COLO668 (cell line): ENCODE results near the gene SLC1A7.

ENCODE experiments used
- DNase-seq: peaks from one replicate; lab custom pipeline; 2025; ENCODE audit not compliant: unreplicated experiment; lab: John Stamatoyannopoulos, UW

SLC1A7 gene

DNA sequence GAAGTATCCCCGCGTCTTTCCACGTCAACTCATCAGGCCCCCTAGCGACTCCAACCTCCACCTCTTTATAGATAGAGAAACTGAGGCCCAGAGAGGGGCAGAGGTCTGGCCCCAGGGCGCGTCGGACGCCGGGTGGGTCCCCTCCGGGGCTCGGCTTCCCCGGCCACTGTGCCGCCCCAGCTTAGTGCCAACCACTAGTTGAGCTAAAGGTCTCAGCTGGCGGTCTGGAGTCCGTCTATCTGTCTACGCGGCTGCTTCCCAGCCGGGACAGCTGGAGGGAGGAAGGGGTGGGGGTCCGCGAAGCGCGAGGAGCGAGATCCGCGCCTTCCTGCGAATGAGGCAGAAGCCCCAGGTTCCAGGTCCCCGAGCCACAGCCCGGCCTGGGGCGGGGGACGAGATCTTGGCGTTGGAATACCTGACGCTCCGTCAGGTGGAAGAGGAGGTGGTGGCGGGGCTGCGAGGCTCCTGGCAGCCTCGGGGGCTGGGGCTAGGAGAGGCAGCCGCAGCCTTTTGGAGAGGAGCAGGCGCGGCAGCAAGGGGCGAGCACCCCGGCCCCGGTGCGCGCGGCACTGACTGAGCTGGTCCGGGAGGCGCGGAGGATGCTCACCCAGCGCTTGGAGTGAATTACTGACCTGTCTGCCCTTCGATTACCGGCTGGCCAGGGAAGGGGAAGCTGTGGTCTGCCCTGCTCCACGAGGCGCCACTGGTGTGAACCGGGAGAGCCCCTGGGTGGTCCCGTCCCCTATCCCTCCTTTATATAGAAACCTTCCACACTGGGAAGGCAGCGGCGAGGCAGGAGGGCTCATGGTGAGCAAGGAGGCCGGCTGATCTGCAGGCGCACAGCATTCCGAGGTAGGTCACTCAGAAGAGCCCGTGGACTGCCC is 79.5 kb downstream of the SLC1A7 start:
- DNase-seq, result no peak

DNA sequence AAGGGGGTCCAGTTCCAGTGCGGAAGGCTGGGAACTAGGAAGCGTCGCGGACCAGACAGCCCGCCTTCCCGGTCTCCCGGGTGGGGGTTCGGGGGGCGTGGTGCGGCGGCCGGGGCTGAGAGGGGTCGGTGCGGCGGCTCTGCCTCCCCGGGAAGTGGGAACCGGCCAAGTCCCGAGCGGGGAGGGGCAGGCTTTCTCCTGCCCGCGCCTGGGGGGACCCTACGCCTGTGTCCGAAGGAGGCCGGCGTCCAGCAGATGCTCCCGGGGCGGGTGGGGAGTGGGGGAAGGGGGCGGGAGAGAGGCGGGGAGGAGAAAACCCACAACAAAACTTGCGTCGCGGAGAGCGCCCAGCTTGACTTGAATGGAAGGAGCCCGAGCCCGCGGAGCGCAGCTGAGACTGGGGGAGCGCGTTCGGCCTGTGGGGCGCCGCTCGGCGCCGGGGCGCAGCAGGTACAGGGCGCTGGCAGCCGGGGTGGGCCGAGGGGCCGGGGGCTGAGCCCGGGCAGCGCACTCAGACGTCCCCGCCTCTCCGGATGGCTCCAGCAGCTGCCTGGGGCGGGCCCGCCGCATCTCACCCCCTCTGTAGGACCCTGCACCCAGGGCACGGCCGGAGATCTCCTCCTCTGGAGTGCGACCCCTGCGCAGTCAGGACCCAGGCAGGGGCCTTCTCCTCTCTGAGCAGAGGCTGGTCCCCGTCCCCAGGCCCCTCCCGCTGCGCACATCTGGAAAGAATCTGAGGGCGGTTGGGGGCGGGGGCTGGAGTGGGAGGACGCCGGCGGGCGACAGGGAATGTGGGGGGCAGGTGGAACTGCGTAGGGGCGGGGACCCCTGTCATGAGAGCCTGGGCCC is 80.4 kb downstream of the SLC1A7 start, which contains the start of gene PODN:
Gene PODN, plus strand, starts transcription at position 355 of the 849 bp plus-strand sequence. CDS start 7,643 bp downstream, outside the sequence.
- DNase-seq, result no peak

DNA sequence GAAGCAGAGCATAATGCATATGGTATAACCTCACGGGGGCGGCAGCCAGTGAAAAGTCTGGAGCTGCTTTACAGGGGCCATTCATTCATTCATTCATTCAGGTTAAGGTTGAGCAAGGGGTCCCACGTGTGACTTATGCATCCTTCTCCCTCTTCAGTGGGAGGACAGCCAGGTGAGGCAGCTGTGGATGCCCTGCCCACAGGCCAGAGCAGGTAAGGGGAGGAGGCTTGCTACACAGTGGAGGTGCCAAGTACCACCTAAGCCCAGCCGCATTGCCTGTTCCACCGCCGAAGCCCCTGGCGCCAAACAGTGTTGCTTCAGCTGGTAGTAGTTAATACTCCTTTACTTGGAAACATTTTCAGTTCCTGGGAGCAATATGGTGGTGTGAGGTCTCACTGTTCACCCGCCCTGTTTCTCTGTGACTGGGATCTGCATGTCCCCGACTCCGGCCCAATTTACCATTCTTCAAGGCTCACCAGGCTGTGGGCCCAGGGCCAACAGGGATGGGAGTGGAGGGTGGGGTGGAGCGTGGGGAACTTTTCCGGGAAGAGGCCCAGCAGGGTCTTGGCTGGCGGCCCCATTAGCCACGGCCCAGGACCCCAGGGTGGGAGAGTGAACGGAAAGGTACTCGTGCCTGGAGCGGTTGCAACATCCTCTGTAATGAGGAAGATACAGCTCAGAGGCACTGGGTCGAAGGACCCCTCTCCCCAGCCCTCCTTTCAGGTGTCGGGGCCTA is 81.1 kb downstream of the SLC1A7 start:
- DNase-seq, result no peak

DNA sequence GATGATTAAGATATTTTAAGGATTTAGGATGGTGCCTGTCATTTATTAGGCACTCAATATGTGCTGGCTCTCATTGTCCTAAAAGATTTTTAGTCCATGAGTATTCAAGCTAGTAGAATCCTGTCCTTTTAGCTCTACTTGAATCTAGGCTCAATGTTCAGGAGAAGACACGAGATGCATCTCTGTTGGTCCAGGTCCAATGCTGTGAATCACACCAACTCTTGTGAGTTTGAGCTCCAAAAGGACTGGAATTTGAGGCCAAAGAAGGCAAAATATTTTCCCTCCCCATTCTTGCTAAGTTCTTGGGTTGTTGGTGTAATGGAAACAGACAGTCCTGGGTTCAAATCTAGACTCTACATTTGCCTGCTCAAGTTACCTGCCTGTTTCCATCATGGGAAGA is 81.9 kb downstream of the SLC1A7 start:
- no peak for DNase-seq

DNA sequence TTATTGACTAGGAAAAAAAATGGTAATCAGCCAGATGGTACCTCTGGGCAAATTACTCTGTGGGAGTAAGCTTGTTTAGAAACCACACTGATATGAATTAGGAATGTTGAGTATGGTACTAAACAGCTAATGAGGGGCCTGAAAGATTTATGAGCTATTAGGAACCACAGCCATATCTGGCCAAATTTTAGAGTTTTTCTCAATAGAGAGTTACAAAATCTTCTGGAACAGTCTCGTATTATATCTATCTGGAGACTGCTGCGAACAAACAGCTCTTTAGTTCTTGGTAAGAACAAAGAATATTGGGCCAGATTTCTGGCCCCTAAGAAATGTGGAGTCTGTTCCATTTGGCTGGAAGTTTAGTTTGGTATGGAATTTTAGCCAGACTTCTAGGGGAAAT is 85.3 kb downstream of the SLC1A7 start:
- no peak for DNase-seq

DNA sequence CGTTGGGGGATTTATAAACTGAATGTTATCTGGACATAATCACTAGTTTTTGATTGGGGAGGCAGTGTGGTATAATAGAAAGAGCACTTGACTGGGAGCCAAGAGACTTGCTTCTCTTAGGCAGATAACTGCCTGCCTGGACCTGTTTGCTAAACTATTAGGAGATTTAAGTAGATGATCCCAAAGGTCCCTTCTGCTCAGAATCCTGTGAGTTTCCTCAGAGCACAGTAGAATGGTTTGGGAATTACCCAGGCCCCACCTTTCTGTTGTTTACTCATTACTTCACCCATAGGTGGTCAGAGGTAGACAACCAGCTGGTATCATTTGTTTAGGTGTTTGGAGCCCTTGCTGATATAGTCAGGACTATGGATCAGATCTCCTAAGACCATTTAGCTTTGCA is 90.8 kb downstream of the SLC1A7 start:
- DNase-seq, result no peak

DNA sequence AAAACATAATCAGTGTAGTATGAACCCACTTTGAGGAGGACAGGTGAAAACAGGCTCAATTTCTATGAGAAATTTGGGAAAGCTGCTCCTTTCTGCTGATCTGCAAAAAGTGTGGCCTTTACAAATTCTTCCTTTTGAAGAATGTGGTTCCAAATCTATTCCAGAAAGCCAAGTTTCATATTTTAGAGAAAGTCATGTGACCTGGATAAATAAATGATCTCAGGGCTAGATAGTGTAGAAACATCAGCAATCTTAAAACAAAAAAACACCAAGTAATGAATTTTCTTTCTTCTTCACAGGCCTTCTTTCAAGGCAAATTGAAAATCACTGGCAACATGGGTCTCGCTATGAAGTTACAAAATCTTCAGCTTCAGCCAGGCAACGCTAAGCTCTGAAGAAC is 92.1 kb downstream of the SLC1A7 start:
- DNase-seq, result no peak

DNA sequence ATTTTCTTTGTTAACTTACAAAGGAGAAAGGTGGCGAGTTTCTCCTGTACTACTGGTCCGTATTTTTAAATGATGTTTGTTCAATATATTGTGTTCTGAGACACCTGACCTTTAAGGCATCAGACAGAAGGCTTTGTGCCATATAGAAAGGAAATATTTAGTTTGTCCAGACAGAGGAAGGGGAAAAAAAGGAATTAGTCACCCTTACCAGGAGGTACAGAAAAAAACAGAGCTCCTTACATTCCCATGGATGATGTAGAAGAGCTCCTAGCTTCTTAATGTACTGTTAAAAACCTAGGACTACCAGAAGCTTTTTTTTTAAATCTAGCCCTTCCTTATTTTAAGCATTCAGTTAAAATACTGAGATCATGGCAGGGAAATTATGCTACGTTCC is 92.9 kb downstream of the SLC1A7 start:
- no peak for DNase-seq

DNA sequence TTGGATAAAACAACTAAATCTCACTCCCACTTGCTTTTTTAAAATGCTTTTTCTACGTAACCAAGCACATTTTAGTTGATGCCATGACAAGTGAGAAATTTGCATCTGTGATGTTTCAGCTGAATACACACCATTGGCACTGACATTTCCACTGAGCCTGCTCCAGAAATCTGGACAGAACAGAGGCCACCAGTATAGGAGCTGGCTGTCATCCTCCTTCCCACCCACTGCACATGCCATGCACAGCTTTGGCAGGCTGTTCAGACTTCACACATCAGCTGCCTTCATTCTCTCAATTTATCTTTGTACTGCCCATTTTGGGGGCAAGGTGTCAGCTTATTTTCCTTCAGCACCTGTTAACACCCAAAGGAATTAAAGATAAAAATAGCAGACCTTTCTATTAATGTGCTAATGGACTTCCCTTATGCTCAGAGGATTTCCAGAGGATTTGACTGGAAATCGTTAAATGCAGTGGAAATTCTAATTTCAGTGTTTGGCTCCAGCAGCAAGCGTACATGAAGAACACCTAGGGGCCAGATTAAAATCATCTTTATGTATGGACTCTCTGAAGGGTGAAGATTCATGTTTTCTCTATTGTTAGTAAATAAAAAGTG is 93.4 kb downstream of the SLC1A7 start:
- no peak for DNase-seq

DNA sequence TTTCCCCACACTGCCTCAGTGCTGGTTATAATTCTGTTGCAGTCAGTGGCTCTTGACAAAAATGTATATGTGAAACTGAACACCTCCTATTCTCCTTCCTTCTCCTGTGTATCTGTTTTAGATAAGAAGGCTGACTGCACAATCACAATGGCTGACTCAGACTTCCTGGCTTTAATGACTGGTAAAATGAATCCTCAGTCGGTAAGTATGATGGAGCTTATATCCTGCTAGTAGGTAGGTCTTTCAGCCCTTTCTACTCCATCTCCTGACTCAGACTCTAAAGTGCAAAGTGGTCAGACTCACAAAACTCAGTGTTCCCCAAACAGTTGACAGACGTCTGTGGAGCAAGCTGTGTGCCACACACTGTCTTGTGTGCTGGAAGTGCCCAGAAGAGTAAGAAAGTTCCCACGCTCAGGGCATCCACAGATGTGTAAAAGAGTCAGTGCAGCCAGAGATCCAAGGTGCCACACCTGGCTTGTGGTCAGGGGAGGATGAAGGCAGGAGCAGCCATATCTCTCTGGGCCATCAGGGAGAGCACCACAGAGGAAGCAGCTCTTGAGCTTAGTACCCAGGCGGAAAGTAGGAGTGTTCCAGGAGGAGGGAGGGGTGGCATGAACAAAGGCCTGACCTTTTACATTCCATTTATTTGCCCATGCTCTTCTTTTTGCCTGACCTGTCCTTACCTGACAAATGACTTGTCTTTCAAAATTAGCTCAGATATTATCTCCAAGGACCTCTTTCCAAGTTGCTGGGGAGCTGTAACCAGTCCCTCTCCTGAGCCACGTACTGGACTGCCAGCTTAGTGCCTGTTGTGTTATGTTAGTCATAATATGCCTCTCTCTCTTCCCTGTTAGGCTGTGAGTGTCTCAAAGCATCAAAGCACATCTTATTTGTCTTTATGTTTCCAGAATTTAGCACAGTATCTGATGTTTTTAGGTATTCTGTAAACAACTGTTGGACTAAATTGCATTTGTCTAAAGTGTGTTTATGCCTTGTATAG is 94.4 kb downstream of the SLC1A7 start:
- DNase-seq, result peak; percentile 61

DNA sequence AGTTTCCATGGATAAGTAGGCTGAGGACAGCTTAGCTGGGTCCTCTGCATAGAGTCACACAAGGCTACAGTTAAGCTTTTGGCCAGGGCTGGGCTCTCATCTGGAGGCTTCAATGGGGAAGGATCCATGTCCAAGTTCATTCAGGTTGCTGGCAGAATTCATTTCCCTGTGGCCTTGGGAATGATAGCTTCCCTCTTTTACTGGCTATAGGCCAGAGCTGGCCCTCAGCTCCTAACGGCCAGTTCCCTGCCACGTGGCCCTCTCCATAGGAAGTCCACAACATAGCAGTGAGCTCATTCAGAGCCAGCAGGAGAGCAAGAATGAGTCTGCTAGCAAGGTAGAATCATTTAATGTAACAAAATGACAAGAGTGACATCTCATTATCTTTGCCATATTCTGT is 95.5 kb downstream of the SLC1A7 start:
- peak; percentile 64 for DNase-seq

DNA sequence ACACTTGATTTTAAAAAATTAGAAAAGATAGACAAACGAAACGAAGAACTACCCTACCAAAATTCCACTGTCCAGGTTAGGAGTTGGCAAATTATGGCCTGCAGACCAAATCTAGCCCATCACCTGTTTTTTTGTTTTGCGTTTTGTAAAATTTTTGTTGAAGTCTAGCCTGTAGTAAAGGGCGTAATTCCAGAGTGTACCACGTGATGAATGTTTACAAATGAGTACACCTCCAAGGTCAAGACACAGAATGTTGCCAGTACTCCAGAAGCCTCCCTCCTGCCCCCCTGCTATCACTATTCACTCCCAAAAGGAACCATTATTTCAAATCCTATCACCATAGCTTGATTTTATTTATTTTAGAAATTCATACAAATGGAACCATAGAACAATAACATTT is 97.5 kb downstream of the SLC1A7 start:
- DNase-seq, result no peak

DNA sequence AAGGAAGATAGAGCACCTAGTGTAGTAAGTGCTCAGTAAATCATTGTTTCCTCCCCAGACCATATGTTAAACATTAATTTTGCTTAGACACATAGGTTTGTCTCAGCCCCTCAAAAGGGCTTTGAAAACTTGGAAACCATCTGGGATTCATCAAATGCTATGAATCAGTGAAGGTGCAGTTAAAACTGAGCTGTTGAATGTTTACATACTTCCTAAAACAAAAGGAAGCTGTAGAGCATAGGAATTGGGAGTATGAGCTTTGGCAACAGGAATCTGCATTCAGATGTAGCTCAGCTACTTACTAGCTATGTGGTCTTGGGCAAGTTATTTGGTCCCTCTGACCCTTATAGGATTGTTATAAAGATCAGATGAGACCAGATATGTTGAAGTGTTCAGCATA is 99.2 kb downstream of the SLC1A7 start:
- DNase-seq, result no peak

DNA sequence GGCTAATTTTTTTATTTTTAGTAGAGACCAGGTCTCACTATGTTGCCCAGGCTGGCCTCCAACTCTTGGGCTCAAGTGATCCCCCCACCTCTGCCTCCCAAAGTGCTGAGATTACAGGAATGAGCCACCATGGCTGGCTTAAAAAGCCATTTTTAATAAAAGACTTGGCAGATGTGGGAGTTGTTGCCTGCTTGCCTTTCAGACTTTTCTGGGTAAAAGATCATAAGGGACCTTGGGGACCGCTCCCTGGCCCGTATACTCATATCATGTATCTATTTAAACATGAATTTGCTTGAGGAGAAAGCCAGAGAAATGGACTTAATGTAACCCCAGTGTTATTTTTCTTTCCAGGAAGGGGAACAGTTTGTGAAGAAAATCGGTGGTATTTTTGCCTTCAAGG is 103.9 kb downstream of the SLC1A7 start:
- DNase-seq, result no peak
